Gastrocnemius medialis (tissue), 4 donors: ENCODE results near the gene DNAH2. TPM values are rescaled to one million over a fixed set of nuclear protein-coding genes. Genes with fewer than 3 reads are reported as not detected.

Experiments
- ATAC-seq, 2 donors: fragments of 150-250 bp; one replicate each; pipeline ENCODE4 v1.9.1; 2016
- DNase-seq, 2 donors: peaks; one replicate each; pipeline ENCODE4 v3.0.0-alpha.2; 2019
- H3K27ac ChIP-seq, 4 donors: fragments of 200-600 bp; sonication (generic); 1 replicate in 1 of 4; 2 replicates in 3 of 4; pipeline ENCODE4 v1.5.1; 2016 to 2018; ENCODE audit warnings: mild to moderate bottlenecking in 2 of 4, moderate library complexity in 1 of 4
- H3K27me3 ChIP-seq, 3 donors: fragments of 200-600 bp; sonication (generic) in 2 of 3; 1 replicate in 1 of 3; 2 replicates in 2 of 3; pipeline versions ENCODE4 v1.5.1 to v1.6.0; 2016 to 2019; ENCODE audit warnings: mild to moderate bottlenecking in 1 of 3, moderate library complexity in 1 of 3
- H3K36me3 ChIP-seq, 2 donors: fragments of 200-600 bp; sonication (generic) in 1 of 2; one replicate each; pipeline ENCODE4 v1.5.1; 2017 to 2018
- H3K4me1 ChIP-seq, 2 donors: fragments of 200-600 bp; sonication (generic) in 1 of 2; one replicate each; pipeline ENCODE4 v1.5.1; 2016 to 2017; ENCODE audit warnings: mild to moderate bottlenecking in 2 of 2
- H3K4me3 ChIP-seq, 4 donors: fragments of 200-600 bp; sonication (generic) in 3 of 4; 1 replicate in 1 of 4; 2 replicates in 3 of 4; pipeline ENCODE4 v1.5.1; 2016 to 2019; ENCODE audit warnings: mild to moderate bottlenecking in 2 of 4
- H3K9me3 ChIP-seq, 3 donors: fragments of 200-600 bp; sonication (generic) in 2 of 3; 1 replicate in 1 of 3; 2 replicates in 2 of 3; pipeline ENCODE4 v1.5.1; 2016 to 2019
- CTCF ChIP-seq, 5 experiments: fragments of 450-650 bp in 3 of 5; fragments of 200-600 bp in 2 of 5; sonication (generic) in 2 of 5; IDR thresholded peaks in 4 of 5; conservative IDR thresholded peaks in 1 of 5; 1 replicate in 4 of 5; 2 replicates in 1 of 5; pipeline ENCODE4 v1.5.1; 2016 to 2019; ENCODE audit warnings: antibody characterized with exemption in 5 of 5, mild to moderate bottlenecking in 3 of 5, moderate library complexity in 3 of 5
- POLR2A ChIP-seq, 2 donors: fragments of 450-650 bp; IDR thresholded peaks; one replicate each; pipeline ENCODE4 v1.6.1; 2017; ENCODE audit warnings: antibody characterized with exemption in 2 of 2, mild to moderate bottlenecking in 2 of 2, moderate library complexity in 2 of 2
- in situ Hi-C, 4 donors: fragments of 200-750 bp; cut with MboI; loops; one replicate each; pipeline versions ENCODE4 v1.15.0 to v1.8.0; 2017; ENCODE audit warnings: low sequenced_read_pairs in 4 of 4
- intact Hi-C: fragments of 100-400 bp; cut with DNase I; formaldehyde crosslinking; loops from one replicate; pipeline ENCODE4 v1.15.1; 2023; ENCODE audit warnings: low total_unique reads
- total RNA-seq, 4 donors: library from RNA; depleted of rRNA; stranded (reverse); fragments of >200 nt; gene quantifications; one replicate each; pipeline versions ENCODE4 v1.1.0 to v1.2.3, GENCODE V29; 2016

DNAH2 gene
- total RNA-seq, 4 donors from 2014 or later = not detected

- in situ Hi-C loops = no loop called here
- intact Hi-C loops = no loop called here
- H3K9me3 ChIP-seq = no peaks in the 10 kb centered on the region
- ATAC-seq = no peak
- TF ChIP-seq CTCF (IDR thresholded peaks at IDR 0.05 in 4 of 5, conservative IDR thresholded peaks at IDR 0.05 in 1 of 5) (no peak), POLR2A (IDR thresholded peaks at IDR 0.05) (no peak)
- H3K4me1 ChIP-seq = no peaks in the 10 kb centered on the region
- H3K4me3 ChIP-seq = no peak overlapping the region
- H3K36me3 ChIP-seq = no peaks in the 10 kb centered on the region
- H3K27ac ChIP-seq = no peak overlapping the region
- peaks cover 39 to 55% (median 54%) of the 10 kb centered on the region in 3 donors for H3K27me3 ChIP-seq
- no peak for DNase-seq
These were observed 8.5 kb upstream of the DNAH2 start for GRCh38 chr17:7709031-7709430.

GRCh38 chr17:7710301-7710700, 7.2 kb upstream of the DNAH2 start:
- peaks cover 38 to 54% (median 53%) of the 10 kb centered on the region in 3 donors for H3K27me3 ChIP-seq
- ATAC-seq (no peak), DNase-seq (no peak)
- no peaks in the 10 kb centered on the region for H3K36me3 ChIP-seq
- no peak overlapping the region for H3K4me3 ChIP-seq
- no peak overlapping the region for H3K27ac ChIP-seq
- H3K4me1 ChIP-seq = no peaks in the 10 kb centered on the region
- H3K9me3 ChIP-seq = no peaks in the 10 kb centered on the region
- intact Hi-C loops = no loop called here
- in situ Hi-C loops = no loop called here
- no peak for TF ChIP-seq CTCF (IDR thresholded peaks at IDR 0.05 in 4 of 5, conservative IDR thresholded peaks at IDR 0.05 in 1 of 5)
- TF ChIP-seq POLR2A (IDR thresholded peaks at IDR 0.05) = no peak

GRCh38 chr17:7711051-7711755, 6.3 kb upstream of the DNAH2 start:
- Histone ChIP-seq H3K9me3 (no peaks in the 10 kb centered on the region), H3K27me3 (peaks cover 41 to 54% (median 53%) of the 10 kb centered on the region in 3 donors), H3K36me3 (no peaks in the 10 kb centered on the region), H3K27ac (no peak overlapping the region), H3K4me1 (no peaks in the 10 kb centered on the region), H3K4me3 (no peak overlapping the region)
- in situ Hi-C loops (no loop called here), intact Hi-C loops (no loop called here)
- DNase-seq = no peak
- no peak for ATAC-seq
- no peak for TF ChIP-seq POLR2A (IDR thresholded peaks at IDR 0.05)
- TF ChIP-seq CTCF (IDR thresholded peaks at IDR 0.05 in 4 of 5, conservative IDR thresholded peaks at IDR 0.05 in 1 of 5) = no peak

GRCh38 chr17:7712111-7712771, 5.3 kb upstream of the DNAH2 start:
- intact Hi-C loops = no loop called here
- Histone ChIP-seq H3K4me3 (no peak overlapping the region), H3K36me3 (no peaks in the 10 kb centered on the region), H3K27me3 (peaks cover 43 to 58% (median 53%) of the 10 kb centered on the region in 3 donors), H3K27ac (no peak overlapping the region), H3K4me1 (peaks cover 0 to 9% of the 10 kb centered on the region in 2 donors), H3K9me3 (no peaks in the 10 kb centered on the region)
- no peak for DNase-seq
- in situ Hi-C loops = no loop called here
- TF ChIP-seq CTCF (IDR thresholded peaks at IDR 0.05 in 4 of 5, conservative IDR thresholded peaks at IDR 0.05 in 1 of 5) (no peak), POLR2A (IDR thresholded peaks at IDR 0.05) (no peak)
- no peak for ATAC-seq
